Keratinocyte (primary cell): Measurements from ENCODE around the gene RELCH. TPM values are rescaled to one million over a fixed set of nuclear protein-coding genes. Genes with fewer than 3 reads are reported as not detected.

Experiments
- DNase-seq: peaks from one replicate; pipeline ENCODE4 v3.0.0-alpha.2; 2011; ENCODE audit warnings: low read depth, missing footprints, low spot score
- FAIRE-seq: peaks from 2 replicates; lab custom pipeline; 2011; peaks lifted over from hg19 to GRCh38; lab: Jason Lieb, UNC
- H2AFZ ChIP-seq: 2 replicates; pipeline ENCODE4 v1.6.0; 2012; ENCODE audit warnings: low read length, control low read depth, inconsistent platforms; ENCODE audit not compliant: control insufficient read depth
- H3K27ac ChIP-seq: 2 replicates; pipeline ENCODE4 v1.5.1; 2011; ENCODE audit warnings: low read length; ENCODE audit not compliant: control insufficient read depth, insufficient read depth
- H3K27me3 ChIP-seq: 3 replicates; pipeline ENCODE4 v1.6.0; 2011; ENCODE audit warnings: low read length; ENCODE audit not compliant: control insufficient read depth, insufficient read depth; ENCODE audit errors: extremely low read depth
- H3K36me3 ChIP-seq, 2 experiments: 2 replicates in 1 of 2; 3 replicates in 1 of 2; pipeline ENCODE4 v1.5.1; 2011; ENCODE audit warnings: low read length in 2 of 2, mild to moderate bottlenecking in 1 of 2; ENCODE audit not compliant: control insufficient read depth in 2 of 2, insufficient read depth in 2 of 2; ENCODE audit errors: extremely low read depth in 1 of 2
- H3K4me1 ChIP-seq: 3 replicates; pipeline ENCODE4 v1.5.1; 2011; ENCODE audit warnings: low read length; ENCODE audit not compliant: control insufficient read depth, insufficient read depth; ENCODE audit errors: extremely low read depth
- H3K4me2 ChIP-seq: 3 replicates; pipeline ENCODE4 v1.6.0; 2011; ENCODE audit warnings: low read depth, low read length; ENCODE audit not compliant: control insufficient read depth, insufficient read depth; ENCODE audit errors: extremely low read depth
- H3K4me3 ChIP-seq, 3 experiments: fragments of 200-600 bp in 1 of 3; sonication (generic) in 1 of 3; 2 replicates in 2 of 3; 3 replicates in 1 of 3; pipeline ENCODE4 v1.5.1; 2011 to 2016; ENCODE audit warnings: low read length in 3 of 3, mild to moderate bottlenecking in 3 of 3, control low read depth in 2 of 3, inconsistent platforms in 1 of 3, low read depth in 1 of 3, mixed read lengths in 1 of 3, mixed run types in 1 of 3, moderate library complexity in 1 of 3; ENCODE audit not compliant: control insufficient read depth in 2 of 3, insufficient read depth in 2 of 3; ENCODE audit errors: extremely low read depth in 1 of 3
- H3K79me2 ChIP-seq: 2 replicates; pipeline ENCODE4 v1.6.0; 2012; ENCODE audit warnings: low read length; ENCODE audit not compliant: control insufficient read depth, insufficient read depth
- H3K9ac ChIP-seq: 3 replicates; pipeline ENCODE4 v1.6.0; 2011; ENCODE audit warnings: low read length; ENCODE audit not compliant: control insufficient read depth, insufficient read depth; ENCODE audit errors: extremely low read depth
- H3K9me1 ChIP-seq: 3 replicates; pipeline ENCODE4 v1.6.0; 2011; ENCODE audit warnings: low read length; ENCODE audit not compliant: control insufficient read depth, insufficient read depth; ENCODE audit errors: extremely low read depth
- H3K9me3 ChIP-seq: 2 replicates; pipeline ENCODE4 v1.5.1; 2012; ENCODE audit warnings: low read depth, low read length; ENCODE audit not compliant: control insufficient read depth
- H4K20me1 ChIP-seq: 3 replicates; pipeline ENCODE4 v1.6.0; 2011; ENCODE audit warnings: low read length; ENCODE audit not compliant: control insufficient read depth, insufficient read depth; ENCODE audit errors: extremely low read depth
- CTCF ChIP-seq, 3 experiments: IDR thresholded peaks in 1 of 3; conservative IDR thresholded peaks in 1 of 3; optimal IDR thresholded peaks in 1 of 3; 2 replicates in 2 of 3; 3 replicates in 1 of 3; pipeline versions ENCODE3 to v1.5.1; 2011; ENCODE audit warnings: low read length in 3 of 3, mild to moderate bottlenecking in 3 of 3, moderate library complexity in 2 of 3, control low read depth in 1 of 3, inconsistent platforms in 1 of 3; ENCODE audit not compliant: insufficient read depth in 2 of 3; ENCODE audit errors: extremely low read depth in 1 of 3
- EZH2 ChIP-seq: IDR thresholded peaks from one replicate; pipeline ENCODE4 v1.6.1; 2012; ENCODE audit warnings: inconsistent platforms, mild to moderate bottlenecking, low read length, moderate library complexity
- dilution Hi-C: fragments of 300-500 bp; cut with MboI; formaldehyde crosslinking; loops from one replicate; pipeline ENCODE4 v1.7.0; 2020; ENCODE audit warnings: low sequenced_read_pairs; ENCODE audit not compliant: extremely low pct_ligation_motif_present
- polyA plus RNA-seq, 5 experiments: library from polyadenylated mRNA; depleted of rRNA in 3 of 5; stranded (reverse) in 3 of 5; stranded (forward) in 1 of 5; unstranded in 1 of 5; fragments of >200 nt; gene quantifications; 1 replicate in 1 of 5; 2 replicates in 3 of 5; 3 replicates in 1 of 5; pipeline versions ENCODE4 v1.2.1 to v1.2.3, GENCODE V29; 2011 to 2012; ENCODE audit warnings: missing spikeins in 2 of 5, low read depth in 1 of 5, low replicate concordance in 1 of 5

RELCH gene
- polyA plus RNA-seq, 1 donor (not counting 4 experiments of a cell fraction or from before 2014, with no cell fraction given) = 21.8 TPM

GRCh38 chr18:62280058-62280457 lies 93.0 kb downstream of the RELCH start:
- Histone ChIP-seq H3K9ac (no peak overlapping the region), H3K36me3 (peaks cover 0 to 5% of the 10 kb centered on the region in 2 experiments), H3K27ac (no peak overlapping the region), H3K27me3 (no peaks in the 10 kb centered on the region), H3K9me1 (no peaks in the 10 kb centered on the region), H2AFZ (no peak overlapping the region), H3K4me2 (no peak overlapping the region), H4K20me1 (no peaks in the 10 kb centered on the region), H3K4me1 (peaks cover 15% of the 10 kb centered on the region), H3K9me3 (no peaks in the 10 kb centered on the region), H3K79me2 (no peaks in the 10 kb centered on the region), H3K4me3 (no peak overlapping the region)
- FAIRE-seq (peak; percentile 5), DNase-seq (no peak)
- no peak for TF ChIP-seq EZH2
- TF ChIP-seq CTCF (optimal IDR thresholded peaks at IDR 0.05 in 1 of 3, IDR thresholded peaks at IDR 0.05 in 1 of 3, conservative IDR thresholded peaks at IDR 0.05 in 1 of 3; ENCODE audit: extremely low read depth in 1 of 3, insufficient read depth in 2 of 3, low read length in 3 of 3) = no peak
- dilution Hi-C loops = no loop called here

GRCh38 chr18:62280786-62281185 lies 93.7 kb downstream of the RELCH start:
- Histone ChIP-seq H3K9me3 (no peaks in the 10 kb centered on the region), H3K4me3 (no peak overlapping the region), H3K27ac (no peak overlapping the region), H4K20me1 (no peaks in the 10 kb centered on the region), H3K4me1 (peaks cover 15% of the 10 kb centered on the region), H3K79me2 (no peaks in the 10 kb centered on the region), H3K27me3 (no peaks in the 10 kb centered on the region), H3K36me3 (peaks cover 0 to 6% of the 10 kb centered on the region in 2 experiments), H3K4me2 (no peak overlapping the region), H3K9me1 (no peaks in the 10 kb centered on the region), H3K9ac (no peak overlapping the region), H2AFZ (no peak overlapping the region)
- DNase-seq = no peak
- dilution Hi-C loops = no loop called here
- FAIRE-seq = peak; percentile 39
- TF ChIP-seq CTCF (optimal IDR thresholded peaks at IDR 0.05 in 1 of 3, IDR thresholded peaks at IDR 0.05 in 1 of 3, conservative IDR thresholded peaks at IDR 0.05 in 1 of 3; ENCODE audit: extremely low read depth in 1 of 3, insufficient read depth in 2 of 3, low read length in 3 of 3) (no peak), EZH2 (no peak)
